Mesenchymal stem cell (in vitro differentiated cells and primary cell): ENCODE measurements around the gene FAM153A. TPM values are rescaled to one million over a fixed set of nuclear protein-coding genes. Genes with fewer than 3 reads are reported as not detected.
"Not testable (repeated sequence)": the region's sequence is repeated elsewhere in the genome, so short reads cannot be mapped to it uniquely, and the experiment has no call there.

Source experiments
- DNase-seq: peaks from one replicate; pipeline ENCODE4 v3.0.0-alpha.2; 2013
- H2AFZ ChIP-seq: one replicate; pipeline ENCODE4 v1.6.1; 2013; ENCODE audit warnings: low read depth, mild to moderate bottlenecking, control low read depth, inconsistent platforms, low read length, moderate library complexity
- H2AK5ac ChIP-seq: 2 replicates; pipeline ENCODE4 v1.6.1; 2013; ENCODE audit warnings: low read length, moderate library complexity, mild to moderate bottlenecking, inconsistent platforms; ENCODE audit not compliant: severe bottlenecking
- H2BK120ac ChIP-seq: one replicate; pipeline ENCODE4 v1.6.1; 2013; ENCODE audit warnings: low read depth, mild to moderate bottlenecking, inconsistent platforms, low read length, moderate library complexity
- H2BK12ac ChIP-seq, 2 experiments: one replicate each; pipeline ENCODE4 v1.6.1; 2013; ENCODE audit warnings: inconsistent platforms in 2 of 2, low read length in 2 of 2, mild to moderate bottlenecking in 2 of 2, moderate library complexity in 2 of 2, control low read depth in 1 of 2
- H2BK15ac ChIP-seq: one replicate; pipeline ENCODE4 v1.6.1; 2013; ENCODE audit warnings: mild to moderate bottlenecking, low read depth, inconsistent platforms; ENCODE audit not compliant: poor library complexity, severe bottlenecking
- H2BK5ac ChIP-seq: 2 replicates; pipeline ENCODE4 v1.6.1; 2013; ENCODE audit warnings: low read depth, mild to moderate bottlenecking, low read length, control low read depth, inconsistent platforms; ENCODE audit not compliant: poor library complexity, severe bottlenecking
- H3K14ac ChIP-seq, 2 experiments: one replicate each; pipeline ENCODE4 v1.6.1; 2013; ENCODE audit warnings: inconsistent platforms in 2 of 2, low read length in 2 of 2, control low read depth in 1 of 2, mild to moderate bottlenecking in 1 of 2, moderate library complexity in 1 of 2
- H3K18ac ChIP-seq, 2 experiments: one replicate each; pipeline ENCODE4 v1.6.1; 2013; ENCODE audit warnings: inconsistent platforms in 2 of 2, low read length in 2 of 2, control low read depth in 1 of 2, low read depth in 1 of 2, mild to moderate bottlenecking in 1 of 2
- H3K23ac ChIP-seq, 2 experiments: one replicate each; pipeline ENCODE4 v1.6.1; 2013; ENCODE audit warnings: inconsistent platforms in 2 of 2, low read length in 2 of 2, mild to moderate bottlenecking in 2 of 2, moderate library complexity in 2 of 2, control low read depth in 1 of 2
- H3K27ac ChIP-seq: 2 replicates; pipeline ENCODE4 v1.5.1; 2013; ENCODE audit warnings: mild to moderate bottlenecking, moderate library complexity, low read length, control low read depth, inconsistent platforms; ENCODE audit not compliant: poor library complexity, severe bottlenecking
- H3K27me3 ChIP-seq, 2 experiments: 2 replicates each; pipeline versions ENCODE4 v1.6.1 to v1.7.0; 2013; ENCODE audit warnings: low read length in 2 of 2, mild to moderate bottlenecking in 2 of 2, moderate library complexity in 2 of 2, control low read depth in 1 of 2, inconsistent platforms in 1 of 2; ENCODE audit not compliant: control insufficient read depth in 1 of 2, insufficient read depth in 1 of 2
- H3K36me3 ChIP-seq, 2 experiments: 2 replicates each; pipeline versions ENCODE4 v1.6.1 to v1.7.0; 2013; ENCODE audit warnings: low read length in 2 of 2, control low read depth in 1 of 2, inconsistent platforms in 1 of 2, low read depth in 1 of 2, mild to moderate bottlenecking in 1 of 2; ENCODE audit not compliant: insufficient read depth in 2 of 2, control insufficient read depth in 1 of 2
- H3K4ac ChIP-seq, 2 experiments: one replicate each; pipeline ENCODE4 v1.6.1; 2013; ENCODE audit warnings: inconsistent platforms in 2 of 2, low read length in 2 of 2, mild to moderate bottlenecking in 2 of 2, moderate library complexity in 2 of 2, control low read depth in 1 of 2, low read depth in 1 of 2
- H3K4me1 ChIP-seq: 2 replicates; pipeline ENCODE4 v1.6.1; 2013; ENCODE audit warnings: low read depth, low read length, control low read depth; ENCODE audit not compliant: control insufficient read depth, insufficient read depth
- H3K4me2 ChIP-seq: 2 replicates; pipeline ENCODE4 v1.6.1; 2013; ENCODE audit warnings: low read length, mild to moderate bottlenecking, inconsistent platforms; ENCODE audit not compliant: poor library complexity, severe bottlenecking
- H3K4me3 ChIP-seq, 2 experiments: 2 replicates each; pipeline versions ENCODE4 v1.5.1 to v1.7.0; 2013; ENCODE audit warnings: low read length in 2 of 2, mild to moderate bottlenecking in 2 of 2, control low read depth in 1 of 2, low read depth in 1 of 2; ENCODE audit not compliant: insufficient read depth in 1 of 2
- H3K79me1 ChIP-seq: replicated peaks from 2 replicates; pipeline ENCODE4 v1.6.1; 2013; ENCODE audit warnings: mild to moderate bottlenecking, control low read depth, low read length, inconsistent platforms; ENCODE audit not compliant: poor library complexity, severe bottlenecking
- H3K9ac ChIP-seq: 2 replicates; pipeline ENCODE4 v1.7.0; 2013; ENCODE audit warnings: mild to moderate bottlenecking, low read length, moderate library complexity
- H3K9me3 ChIP-seq: 2 replicates; pipeline ENCODE4 v1.7.0; 2013; ENCODE audit warnings: mild to moderate bottlenecking, low read length; ENCODE audit not compliant: control insufficient read depth
- H4K8ac ChIP-seq: one replicate; pipeline ENCODE4 v1.6.1; 2013; ENCODE audit warnings: inconsistent platforms, mild to moderate bottlenecking, low read length, moderate library complexity
- H4K91ac ChIP-seq: one replicate; pipeline ENCODE4 v1.6.1; 2013; ENCODE audit warnings: mild to moderate bottlenecking, low read length, inconsistent platforms
- WGBS: methylation state at CpG from one replicate; pipeline ENCODE4 v1.1.7; 2013; ENCODE audit warnings: mixed read lengths; 5-methylcytosine and 5-hydroxymethylcytosine counted together
- polyA plus RNA-seq, 2 experiments: library from polyadenylated mRNA; stranded (reverse); fragments of 200-250 nt; gene quantifications; one replicate each; pipeline ENCODE4 v1.2.3, GENCODE V29; 2013

Gene FAM153A
- not detected for polyA plus RNA-seq (2013, experiment 1 of 2)
- polyA plus RNA-seq (2013, experiment 2 of 2) = not detected

- H2BK120ac ChIP-seq, H3K9me3 ChIP-seq, DNase-seq, H3K18ac ChIP-seq, H4K91ac ChIP-seq, H3K27ac ChIP-seq, H3K27me3 ChIP-seq, H3K36me3 ChIP-seq, H3K4ac ChIP-seq, H4K8ac ChIP-seq, H3K9ac ChIP-seq, H3K79me1 ChIP-seq, H2AK5ac ChIP-seq, H3K14ac ChIP-seq, H2BK5ac ChIP-seq, H3K4me2 ChIP-seq, H3K4me1 ChIP-seq, H2BK12ac ChIP-seq, H2AFZ ChIP-seq, H2BK15ac ChIP-seq, H3K4me3 ChIP-seq, H3K23ac ChIP-seq: not testable (repeated sequence)
- WGBS = no CpG with 5 or more reads among the region's 67 CpGs
Measured at GRCh38 chr5:177782792-177783633, at the start of gene FAM153A. FAM153A (minus strand) TSS chr5:177782899.

DNA sequence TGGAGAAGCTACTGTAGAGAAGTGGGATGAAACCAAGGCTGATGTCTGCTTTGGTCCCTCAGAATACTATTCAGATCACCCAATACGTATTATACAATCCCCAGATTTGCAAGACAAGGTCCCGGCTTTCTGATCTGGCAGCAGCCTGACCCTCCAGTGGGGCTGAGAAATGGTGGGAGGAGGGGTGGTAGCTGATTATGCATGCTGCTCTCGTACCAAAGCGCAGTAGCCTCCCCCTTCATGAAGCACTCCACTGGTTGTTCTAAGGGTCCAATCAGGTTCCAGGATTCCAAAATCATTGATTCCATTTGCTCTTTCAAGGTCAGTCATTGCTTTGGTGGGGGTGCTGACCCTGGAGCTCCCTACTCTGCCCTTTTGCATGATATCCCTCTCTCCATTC, 49.6 kb upstream of the FAM153A start:
- H3K9me3 ChIP-seq = not testable (repeated sequence)
- WGBS = no CpG with 5 or more reads among the region's 4 CpGs

DNA sequence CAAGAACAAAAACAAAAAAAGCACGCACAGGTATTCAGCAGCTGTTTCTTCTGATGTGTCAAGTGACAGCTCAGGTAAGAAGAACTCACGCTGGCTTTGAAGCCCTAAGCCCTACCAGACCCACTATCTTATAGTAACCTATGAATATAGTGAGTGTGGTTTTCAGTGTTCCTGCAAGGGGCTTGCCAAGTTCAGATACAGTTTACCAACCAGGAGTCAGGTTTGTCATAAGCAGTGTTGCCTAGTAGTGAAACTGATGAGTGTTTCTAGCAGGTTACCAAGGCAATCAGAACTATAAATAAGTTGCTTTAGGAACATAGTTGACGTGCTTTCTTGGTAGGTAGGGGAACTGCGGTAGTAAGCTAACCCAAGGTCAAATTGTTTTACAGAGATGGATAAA, 43.4 kb upstream of the FAM153A start:
- not testable (repeated sequence) for H2BK15ac ChIP-seq, H3K4me2 ChIP-seq, H2BK120ac ChIP-seq, H3K4ac ChIP-seq, H2BK5ac ChIP-seq, H3K27ac ChIP-seq, H3K79me1 ChIP-seq, H3K9me3 ChIP-seq, H3K36me3 ChIP-seq, H2AK5ac ChIP-seq, DNase-seq, H3K14ac ChIP-seq, H3K4me1 ChIP-seq, H3K9ac ChIP-seq, H2AFZ ChIP-seq, H3K23ac ChIP-seq, H4K91ac ChIP-seq, H4K8ac ChIP-seq, H2BK12ac ChIP-seq, H3K18ac ChIP-seq, H3K4me3 ChIP-seq, H3K27me3 ChIP-seq
- no CpG with 5 or more reads among the region's 4 CpGs for WGBS

More for the DNA sequence above, 49.6 kb upstream of the FAM153A start:
- H2BK5ac ChIP-seq, H3K23ac ChIP-seq, H2BK12ac ChIP-seq, H4K91ac ChIP-seq, H3K79me1 ChIP-seq, H3K14ac ChIP-seq, H3K4me3 ChIP-seq, H3K18ac ChIP-seq, H2BK15ac ChIP-seq, H3K4me2 ChIP-seq, H3K9ac ChIP-seq, H2AK5ac ChIP-seq, DNase-seq, H4K8ac ChIP-seq, H3K4ac ChIP-seq, H3K27ac ChIP-seq, H2AFZ ChIP-seq, H2BK120ac ChIP-seq, H3K4me1 ChIP-seq, H3K36me3 ChIP-seq, H3K27me3 ChIP-seq: not testable (repeated sequence)

- not testable (repeated sequence) for H4K91ac ChIP-seq, H3K4me1 ChIP-seq, H3K36me3 ChIP-seq, H2BK5ac ChIP-seq, DNase-seq, H3K23ac ChIP-seq, H3K79me1 ChIP-seq, H2BK120ac ChIP-seq, H3K9me3 ChIP-seq, H2BK12ac ChIP-seq, H3K18ac ChIP-seq, H2AFZ ChIP-seq, H3K14ac ChIP-seq, H3K9ac ChIP-seq, H2AK5ac ChIP-seq, H3K4ac ChIP-seq, H3K27me3 ChIP-seq, H3K4me3 ChIP-seq, H3K27ac ChIP-seq, H4K8ac ChIP-seq, H2BK15ac ChIP-seq, H3K4me2 ChIP-seq
- WGBS = no CpG with 5 or more reads among the region's 2 CpGs
Measured at GRCh38 chr5:177824776-177825175, 42.1 kb upstream of the FAM153A start.
